ENCODE data around the gene ARHGEF9.

DNA sequence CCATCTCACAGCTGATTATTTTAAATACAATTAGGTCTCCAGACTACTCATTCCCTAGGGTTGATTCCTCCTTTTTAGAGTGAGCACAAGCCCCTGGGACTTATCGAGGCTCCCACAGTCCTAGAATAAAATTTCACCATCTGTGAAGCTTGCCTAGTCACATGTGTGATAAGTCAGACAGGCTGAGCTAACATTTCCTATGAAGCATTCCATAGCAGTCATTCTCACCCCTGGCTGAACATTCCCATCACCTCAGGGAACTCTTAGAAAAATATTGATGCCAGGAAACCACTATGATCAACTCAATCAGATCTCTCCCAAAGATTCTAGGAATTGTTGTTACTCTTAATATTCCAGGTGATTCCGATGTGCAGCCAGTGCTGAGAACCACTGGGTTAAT is 37.7 kb downstream of the ARHGEF9 start:
- TF ChIP-seq, protein P1, sequence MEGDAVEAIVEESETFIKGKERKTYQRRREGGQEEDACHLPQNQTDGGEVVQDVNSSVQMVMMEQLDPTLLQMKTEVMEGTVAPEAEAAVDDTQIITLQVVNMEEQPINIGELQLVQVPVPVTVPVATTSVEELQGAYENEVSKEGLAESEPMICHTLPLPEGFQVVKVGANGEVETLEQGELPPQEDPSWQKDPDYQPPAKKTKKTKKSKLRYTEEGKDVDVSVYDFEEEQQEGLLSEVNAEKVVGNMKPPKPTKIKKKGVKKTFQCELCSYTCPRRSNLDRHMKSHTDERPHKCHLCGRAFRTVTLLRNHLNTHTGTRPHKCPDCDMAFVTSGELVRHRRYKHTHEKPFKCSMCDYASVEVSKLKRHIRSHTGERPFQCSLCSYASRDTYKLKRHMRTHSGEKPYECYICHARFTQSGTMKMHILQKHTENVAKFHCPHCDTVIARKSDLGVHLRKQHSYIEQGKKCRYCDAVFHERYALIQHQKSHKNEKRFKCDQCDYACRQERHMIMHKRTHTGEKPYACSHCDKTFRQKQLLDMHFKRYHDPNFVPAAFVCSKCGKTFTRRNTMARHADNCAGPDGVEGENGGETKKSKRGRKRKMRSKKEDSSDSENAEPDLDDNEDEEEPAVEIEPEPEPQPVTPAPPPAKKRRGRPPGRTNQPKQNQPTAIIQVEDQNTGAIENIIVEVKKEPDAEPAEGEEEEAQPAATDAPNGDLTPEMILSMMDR (IDR thresholded peaks at IDR 0.05) = no peak
- TF ChIP-seq POLR2A (IDR thresholded peaks at IDR 0.05) = no peak

Measured in uterus (tissue), 2 donors.